T-helper 1 cell treated with Interleukin-12 subunit alpha and Interleukin-12 subunit beta and Interleukin-4 antibody, amounts not matched to agents 30 μg/mL and 1 μg/mL, for 36 hours (primary cell): ENCODE results near the gene ASGR1.

Source experiments
- H3K27ac Mint-ChIP-seq: one replicate; pipeline ENCODE4 v1.8.0; 2021; ENCODE audit warnings: mild to moderate bottlenecking, mixed read lengths
- H3K27me3 Mint-ChIP-seq: one replicate; pipeline ENCODE4 v1.8.0; 2021; ENCODE audit warnings: low read depth, mixed read lengths
- H3K36me3 Mint-ChIP-seq: one replicate; pipeline ENCODE4 v1.8.0; 2021; ENCODE audit warnings: low read depth, mixed read lengths
- H3K4me1 Mint-ChIP-seq: one replicate; pipeline ENCODE4 v1.8.0; 2021; ENCODE audit warnings: low read depth, mixed read lengths
- H3K4me3 Mint-ChIP-seq: one replicate; pipeline ENCODE4 v1.8.0; 2021; ENCODE audit warnings: mild to moderate bottlenecking, moderate library complexity, mixed read lengths
- H3K9me3 Mint-ChIP-seq: one replicate; pipeline ENCODE4 v1.8.0; 2021; ENCODE audit warnings: mixed read lengths

Gene ASGR1, protein sequence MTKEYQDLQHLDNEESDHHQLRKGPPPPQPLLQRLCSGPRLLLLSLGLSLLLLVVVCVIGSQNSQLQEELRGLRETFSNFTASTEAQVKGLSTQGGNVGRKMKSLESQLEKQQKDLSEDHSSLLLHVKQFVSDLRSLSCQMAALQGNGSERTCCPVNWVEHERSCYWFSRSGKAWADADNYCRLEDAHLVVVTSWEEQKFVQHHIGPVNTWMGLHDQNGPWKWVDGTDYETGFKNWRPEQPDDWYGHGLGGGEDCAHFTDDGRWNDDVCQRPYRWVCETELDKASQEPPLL

DNA sequence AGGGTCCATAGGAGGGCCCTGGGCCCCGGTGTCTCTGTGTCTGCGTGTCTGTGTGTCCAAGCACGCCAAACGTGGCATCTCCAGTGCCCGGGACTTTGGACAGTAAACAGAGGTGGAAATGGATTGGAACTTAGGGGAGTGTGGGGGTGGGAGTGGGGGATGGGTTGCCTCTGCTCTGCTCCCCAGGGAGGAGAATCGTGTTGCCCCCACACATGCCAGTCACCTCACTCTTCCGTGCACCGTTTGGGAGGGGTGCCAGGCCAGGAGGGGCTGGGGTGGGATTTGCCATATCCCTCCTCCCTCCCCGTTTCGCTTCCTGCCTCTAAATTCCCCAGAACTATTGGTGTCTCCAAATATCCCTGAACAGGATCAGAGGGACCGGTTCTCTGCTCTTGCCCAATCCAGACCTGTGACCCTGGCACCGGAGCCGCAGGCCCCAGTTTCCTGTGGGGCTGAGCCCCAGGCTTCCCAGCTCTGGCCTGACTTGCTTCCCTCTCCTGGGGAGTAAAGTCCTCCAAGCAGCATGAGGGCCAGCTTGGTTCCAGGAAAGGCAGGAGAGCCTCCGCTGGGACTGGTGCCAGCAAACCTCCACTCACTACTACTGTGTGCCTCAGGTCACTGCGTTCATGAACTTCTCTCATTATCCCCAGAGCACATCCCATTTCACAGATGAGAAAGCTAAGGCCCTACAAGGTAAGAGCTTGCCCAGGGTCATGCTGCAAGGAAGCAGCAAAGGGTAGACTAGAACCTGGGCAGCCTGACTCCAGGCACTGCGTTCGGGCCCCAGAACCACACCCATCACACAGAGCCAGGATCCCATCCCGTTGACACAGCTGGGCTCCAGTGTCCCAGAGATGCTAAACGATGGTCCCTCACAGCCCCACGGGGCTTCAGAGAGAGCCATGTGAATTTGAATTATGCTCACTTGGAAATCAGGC is at the start of gene ASGR1:
Gene ASGR1, minus strand, starts transcription at position 54 of the 938 bp plus-strand sequence. CDS start 807 bp downstream, outside the sequence.
- peaks cover 13% of the 10 kb centered on the region for H3K27me3 Mint-ChIP-seq
- H3K27ac Mint-ChIP-seq: no peak within 1 kb of the TSS
- peaks cover 14% of the 10 kb centered on the region for H3K4me1 Mint-ChIP-seq
- no peak within 1 kb of the TSS for H3K4me3 Mint-ChIP-seq
- H3K9me3 Mint-ChIP-seq: no peaks in the 10 kb centered on the region
- H3K36me3 Mint-ChIP-seq: no peaks in the 10 kb centered on the region

- Mint-ChIP-seq H3K27me3 (no peaks in the 10 kb centered on the region), H3K4me3 (no peak overlapping the region), H3K9me3 (no peaks in the 10 kb centered on the region), H3K4me1 (peaks cover 25% of the 10 kb centered on the region), H3K27ac (no peak overlapping the region), H3K36me3 (peaks cover 19% of the 10 kb centered on the region)
These were observed 49.8 kb upstream of the ASGR1 start for GRCh38 chr17:7228920-7229319.

DNA sequence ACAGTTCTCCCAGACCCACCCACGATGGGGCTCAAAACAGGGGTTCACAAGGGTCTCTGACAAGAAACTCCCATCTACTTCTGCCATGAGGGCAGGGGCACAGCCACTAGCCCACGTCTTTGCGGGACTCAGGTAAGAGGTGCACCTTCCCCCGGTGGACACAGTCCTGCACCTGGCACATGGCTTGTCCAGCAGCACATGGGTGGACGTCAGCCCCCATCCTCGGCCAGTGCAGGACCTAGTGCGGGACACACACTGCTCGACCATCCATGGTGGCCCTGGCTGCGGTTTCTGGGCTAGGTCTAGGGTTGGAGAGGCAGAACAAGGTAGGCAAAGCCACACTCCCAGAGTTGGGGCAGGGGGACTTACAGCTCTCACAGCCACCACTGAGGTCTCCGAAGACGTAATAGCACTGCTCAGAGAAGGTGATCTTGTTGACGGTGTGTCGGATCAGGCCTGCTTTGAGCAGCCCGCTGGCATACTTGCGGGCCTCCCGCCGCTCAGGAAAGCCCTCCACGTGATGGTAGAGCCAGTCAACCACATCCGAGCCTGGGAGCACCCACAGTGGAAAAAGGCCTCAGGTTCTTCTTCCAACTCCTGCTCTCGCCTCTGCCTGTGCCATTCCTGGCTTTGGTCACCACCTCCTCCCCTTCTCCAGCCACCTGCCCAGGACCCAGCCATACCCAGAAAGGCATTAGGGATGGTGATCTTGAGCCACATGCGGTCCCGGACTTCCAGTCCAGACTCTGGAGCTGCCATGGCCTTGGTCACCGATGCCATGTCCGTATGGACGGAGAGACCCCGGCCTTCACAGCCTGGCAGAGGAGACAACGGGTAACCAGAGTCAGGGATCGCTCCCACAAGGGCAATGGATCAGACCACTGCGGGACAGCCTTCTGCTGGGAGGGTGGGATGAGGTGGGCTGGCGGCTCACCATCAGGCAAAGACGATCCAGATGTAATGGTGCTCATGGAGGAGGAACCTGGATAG is 47.8 kb upstream of the ASGR1 start:
- H3K9me3 Mint-ChIP-seq: no peaks in the 10 kb centered on the region
- no peak overlapping the region for H3K4me3 Mint-ChIP-seq
- H3K36me3 Mint-ChIP-seq: peaks cover 24% of the 10 kb centered on the region
- H3K4me1 Mint-ChIP-seq: peaks cover 12% of the 10 kb centered on the region
- no peaks in the 10 kb centered on the region for H3K27me3 Mint-ChIP-seq
- H3K27ac Mint-ChIP-seq: no peak overlapping the region

- peaks cover 25% of the 10 kb centered on the region for H3K36me3 Mint-ChIP-seq
- H3K4me3 Mint-ChIP-seq: no peak overlapping the region
- H3K9me3 Mint-ChIP-seq: no peaks in the 10 kb centered on the region
- H3K4me1 Mint-ChIP-seq: peaks cover 13% of the 10 kb centered on the region
- no peak overlapping the region for H3K27ac Mint-ChIP-seq
- no peaks in the 10 kb centered on the region for H3K27me3 Mint-ChIP-seq
These were observed 46.7 kb upstream of the ASGR1 start for GRCh38 chr17:7225711-7226331.

DNA sequence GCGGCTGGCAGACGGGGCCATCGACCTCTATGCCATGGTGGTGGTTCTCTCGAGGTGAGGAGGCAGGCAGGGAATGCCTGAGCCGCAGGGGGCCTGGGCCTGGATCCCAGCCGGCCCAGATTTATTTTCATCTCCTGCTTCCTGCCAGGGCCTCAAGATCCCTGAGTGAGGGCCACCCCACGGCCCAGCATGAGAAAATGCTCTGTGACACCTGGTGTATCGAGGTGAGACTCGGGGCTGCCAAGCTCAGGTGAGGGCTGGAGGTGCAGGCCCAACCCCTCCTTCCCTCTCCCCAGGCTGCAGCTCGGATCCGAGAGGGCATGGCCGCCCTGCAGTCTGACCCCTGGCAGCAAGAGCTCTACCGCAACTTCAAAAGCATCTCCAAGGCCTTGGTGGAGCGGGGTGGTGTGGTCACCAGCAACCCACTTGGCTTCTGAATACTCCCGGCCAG is 45.5 kb upstream of the ASGR1 start:
- H3K36me3 Mint-ChIP-seq: peaks cover 26% of the 10 kb centered on the region
- no peak overlapping the region for H3K27ac Mint-ChIP-seq
- H3K9me3 Mint-ChIP-seq: no peaks in the 10 kb centered on the region
- peaks cover 20% of the 10 kb centered on the region for H3K4me1 Mint-ChIP-seq
- H3K4me3 Mint-ChIP-seq: no peak overlapping the region
- no peaks in the 10 kb centered on the region for H3K27me3 Mint-ChIP-seq

- H3K36me3 Mint-ChIP-seq: peaks cover 23% of the 10 kb centered on the region
These were observed 44.9 kb upstream of the ASGR1 start for GRCh38 chr17:7224110-7224509.

DNA sequence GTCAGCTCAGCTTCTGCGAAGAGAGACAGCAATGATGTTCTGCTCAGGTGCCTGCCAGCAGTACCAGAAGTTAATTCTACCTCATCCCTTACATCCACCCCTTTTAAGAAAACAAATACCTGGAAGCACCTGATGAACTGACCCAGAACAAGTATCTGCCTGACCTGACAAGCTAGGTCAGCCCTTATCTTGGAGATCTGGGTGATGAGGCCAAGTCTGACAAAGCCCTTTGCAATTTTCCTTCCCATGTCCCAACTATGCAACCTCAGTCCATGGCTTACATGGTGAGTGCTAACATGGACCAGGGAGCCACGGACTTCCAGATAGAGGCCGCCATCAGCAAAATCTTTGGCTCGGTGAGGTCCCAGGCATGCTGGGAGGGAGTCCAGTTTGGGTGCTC is 44.2 kb upstream of the ASGR1 start:
- Mint-ChIP-seq H3K36me3 (peaks cover 20% of the 10 kb centered on the region), H3K4me3 (no peak overlapping the region), H3K27me3 (no peaks in the 10 kb centered on the region), H3K27ac (no peak overlapping the region), H3K9me3 (no peaks in the 10 kb centered on the region), H3K4me1 (peaks cover 29% of the 10 kb centered on the region)

More at GRCh38 chr17:7224110-7224509, 44.9 kb upstream of the ASGR1 start:
- H3K9me3 Mint-ChIP-seq: no peaks in the 10 kb centered on the region
- no peaks in the 10 kb centered on the region for H3K27me3 Mint-ChIP-seq
- peaks cover 24% of the 10 kb centered on the region for H3K4me1 Mint-ChIP-seq
- H3K27ac Mint-ChIP-seq: no peak overlapping the region
- no peak overlapping the region for H3K4me3 Mint-ChIP-seq

- Mint-ChIP-seq H3K4me3 (no peak overlapping the region), H3K27me3 (no peaks in the 10 kb centered on the region), H3K27ac (no peak overlapping the region), H3K9me3 (no peaks in the 10 kb centered on the region), H3K36me3 (peaks cover 16% of the 10 kb centered on the region), H3K4me1 (peaks cover 29% of the 10 kb centered on the region)
These were observed 43.8 kb upstream of the ASGR1 start for GRCh38 chr17:7222972-7223292.

DNA sequence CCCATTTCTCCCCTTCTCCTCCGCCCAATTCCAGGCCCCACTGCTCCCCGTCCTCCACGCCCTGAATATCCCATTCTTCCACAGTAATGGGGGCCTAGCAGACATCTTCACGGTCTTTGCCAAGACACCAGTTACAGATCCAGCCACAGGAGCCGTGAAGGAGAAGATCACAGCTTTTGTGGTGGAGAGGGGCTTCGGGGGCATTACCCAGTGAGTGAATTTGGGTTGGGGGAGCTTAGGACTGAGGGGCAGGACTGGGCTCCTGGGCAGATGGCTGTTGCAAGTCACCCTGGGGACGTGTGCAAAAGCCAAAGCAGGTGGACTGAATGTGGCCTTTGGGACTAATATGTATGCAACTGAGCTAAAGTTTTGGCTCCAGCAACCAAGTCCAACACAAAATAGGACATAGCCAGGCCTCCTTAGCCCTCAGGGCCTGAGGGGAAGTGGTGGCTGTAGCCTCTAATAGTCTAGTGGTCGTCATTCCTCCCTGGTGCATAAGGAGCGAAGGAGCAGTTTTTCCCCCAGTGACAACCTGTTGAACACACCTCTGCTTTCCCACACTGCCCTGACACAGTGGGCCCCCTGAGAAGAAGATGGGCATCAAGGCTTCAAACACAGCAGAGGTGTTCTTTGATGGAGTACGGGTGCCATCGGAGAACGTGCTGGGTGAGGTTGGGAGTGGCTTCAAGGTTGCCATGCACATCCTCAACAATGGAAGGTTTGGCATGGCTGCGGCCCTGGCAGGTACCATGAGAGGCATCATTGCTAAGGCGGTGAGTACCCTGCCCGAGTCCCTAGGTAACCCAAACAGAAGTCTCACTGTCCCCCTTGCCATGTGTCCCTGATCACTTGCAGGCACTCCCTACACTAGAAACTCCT is 43.2 kb upstream of the ASGR1 start:
- Mint-ChIP-seq H3K4me3 (no peak overlapping the region), H3K27ac (no peak overlapping the region), H3K4me1 (peaks cover 33% of the 10 kb centered on the region), H3K27me3 (no peaks in the 10 kb centered on the region), H3K9me3 (no peaks in the 10 kb centered on the region), H3K36me3 (peaks cover 15% of the 10 kb centered on the region)

DNA sequence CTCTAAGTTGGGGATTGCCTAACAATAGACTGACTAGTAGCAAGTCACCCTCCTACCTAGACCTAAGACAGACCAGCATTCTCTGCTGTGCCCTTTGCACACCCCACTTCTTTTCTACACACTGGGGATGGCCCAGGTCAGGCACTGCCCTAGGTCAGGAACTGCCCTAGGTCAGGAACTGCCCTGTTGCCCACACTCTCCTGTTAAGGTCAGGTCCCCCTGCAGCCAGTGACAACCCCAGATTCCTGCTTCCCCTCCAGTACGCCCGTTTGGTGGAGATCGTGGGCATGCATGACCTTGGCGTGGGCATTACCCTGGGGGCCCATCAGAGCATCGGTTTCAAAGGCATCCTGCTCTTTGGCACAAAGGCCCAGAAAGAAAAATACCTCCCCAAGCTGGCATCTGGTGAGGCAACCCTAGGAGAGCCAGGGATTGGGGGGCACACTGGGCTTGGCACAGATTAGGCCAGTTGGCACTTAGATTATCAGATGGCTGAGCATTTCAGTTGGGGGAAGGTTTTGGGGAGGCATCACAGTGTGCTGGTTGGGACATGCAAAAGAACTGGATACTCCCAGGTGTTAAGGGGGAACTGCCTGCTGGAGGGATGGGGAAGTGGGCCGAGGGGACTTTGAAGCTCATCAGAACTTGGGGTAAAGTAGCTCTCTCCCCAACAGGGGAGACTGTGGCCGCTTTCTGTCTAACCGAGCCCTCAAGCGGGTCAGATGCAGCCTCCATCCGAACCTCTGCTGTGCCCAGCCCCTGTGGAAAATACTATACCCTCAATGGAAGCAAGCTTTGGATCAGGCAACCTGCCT is 42.3 kb upstream of the ASGR1 start:
- H3K9me3 Mint-ChIP-seq: no peaks in the 10 kb centered on the region
- peak overlapping the region; percentile 91 for H3K27ac Mint-ChIP-seq
- peak overlapping the region; percentile 96 for H3K4me3 Mint-ChIP-seq
- no peaks in the 10 kb centered on the region for H3K27me3 Mint-ChIP-seq
- H3K4me1 Mint-ChIP-seq: peaks cover 37% of the 10 kb centered on the region
- peaks cover 15% of the 10 kb centered on the region for H3K36me3 Mint-ChIP-seq

DNA sequence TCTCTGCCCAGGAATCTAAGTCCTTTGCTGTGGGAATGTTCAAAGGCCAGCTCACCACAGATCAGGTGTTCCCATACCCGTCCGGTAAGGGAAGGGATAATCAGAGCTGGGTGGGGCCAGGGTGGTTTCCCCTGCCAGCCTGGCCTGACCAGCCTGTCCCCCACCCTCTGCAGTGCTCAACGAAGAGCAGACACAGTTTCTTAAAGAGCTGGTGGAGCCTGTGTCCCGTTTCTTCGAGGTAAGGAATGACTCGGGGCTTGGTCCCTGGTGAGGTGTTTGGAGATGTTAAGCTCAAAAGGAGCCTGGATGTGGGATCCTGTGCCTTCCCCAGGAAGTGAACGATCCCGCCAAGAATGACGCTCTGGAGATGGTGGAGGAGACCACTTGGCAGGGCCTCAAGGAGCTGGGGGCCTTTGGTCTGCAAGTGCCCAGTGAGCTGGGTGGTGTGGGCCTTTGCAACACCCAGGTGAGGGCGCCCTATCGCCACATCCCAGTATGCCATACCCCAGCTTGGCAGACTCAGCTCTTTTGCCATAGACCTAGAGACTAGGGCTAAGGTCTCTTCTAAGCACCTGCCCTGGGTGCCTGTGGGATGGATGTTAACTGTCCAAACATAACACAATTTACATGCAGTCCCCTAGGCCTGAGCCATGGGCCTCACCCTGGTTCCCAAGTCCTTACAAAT is 41.6 kb upstream of the ASGR1 start:
- Mint-ChIP-seq H3K27ac (peak overlapping the region; percentile 91), H3K9me3 (no peaks in the 10 kb centered on the region), H3K27me3 (no peaks in the 10 kb centered on the region), H3K36me3 (peaks cover 15% of the 10 kb centered on the region), H3K4me1 (peaks cover 44% of the 10 kb centered on the region), H3K4me3 (peak overlapping the region; percentile 96)
